K562 (cell line): Measurements from ENCODE around the gene CENPN. TPM values are rescaled to one million over a fixed set of nuclear protein-coding genes. Genes with fewer than 3 reads are reported as not detected.

Experiments used
- ARID1B ChIP-seq: fragments of 450-650 bp; IDR thresholded peaks from 2 replicates; pipeline ENCODE4 v1.6.1; 2016; ENCODE audit warnings: antibody characterized with exemption, mild to moderate bottlenecking, inconsistent platforms
- ARNT ChIP-seq, 2 experiments: fragments of 450-650 bp; IDR thresholded peaks; 2 replicates each; pipeline ENCODE4 v1.6.1; 2016; ENCODE audit warnings: mild to moderate bottlenecking in 1 of 2
- CBFA2T2 ChIP-seq: fragments of 450-650 bp; conservative IDR thresholded peaks from 2 replicates; pipeline ENCODE4 v1.6.1; 2017; ENCODE audit warnings: mild to moderate bottlenecking
- CBX3 ChIP-seq, 2 experiments: IDR thresholded peaks; 1 replicate in 1 of 2; 2 replicates in 1 of 2; pipeline ENCODE4 v1.6.1; 2012; ENCODE audit warnings: inconsistent platforms in 2 of 2, low read length in 2 of 2, borderline replicate concordance in 1 of 2, control low read depth in 1 of 2
- CXXC5 ChIP-seq: fragments of 250-450 bp; sonication (Bioruptor Pico); IDR thresholded peaks from 2 replicates; pipeline ENCODE4 v1.8.0; 2022; ENCODE audit warnings: inconsistent platforms, mild to moderate bottlenecking, moderate library complexity
- JUND ChIP-seq, 2 experiments: IDR thresholded peaks; 2 replicates in 1 of 2; 3 replicates in 1 of 2; pipeline ENCODE4 v1.6.1; 2011; ENCODE audit warnings: borderline replicate concordance in 2 of 2, low read depth in 2 of 2, low read length in 2 of 2, improper control_type of control experiment in 1 of 2, missing biosample characterization in 1 of 2, missing genetic modification characterization in 1 of 2, missing genetic modification reagents in 1 of 2
- KAT2B ChIP-seq: IDR thresholded peaks from one replicate; pipeline ENCODE4 v1.6.1; 2012; ENCODE audit warnings: low read depth, mild to moderate bottlenecking, control low read depth, inconsistent platforms, low read length, moderate library complexity
- KAT7 ChIP-seq: sonication (generic); formaldehyde crosslinking; IDR thresholded peaks from 2 replicates; pipeline ENCODE4 v1.8.0; 2022; ENCODE audit warnings: missing genetic modification reagents, mild to moderate bottlenecking, borderline replicate concordance
- MTA1 ChIP-seq: fragments of 450-650 bp; IDR thresholded peaks from 2 replicates; pipeline ENCODE4 v1.6.1; 2017; ENCODE audit warnings: borderline replicate concordance
- NUFIP1 ChIP-seq: fragments of 450-650 bp; IDR thresholded peaks from 2 replicates; pipeline ENCODE4 v1.6.1; 2018; ENCODE audit not compliant: partially characterized antibody
- PHF20 ChIP-seq: fragments of 450-650 bp; IDR thresholded peaks from 2 replicates; pipeline ENCODE4 v1.6.1; 2018; ENCODE audit not compliant: partially characterized antibody
- POLR3G ChIP-seq: IDR thresholded peaks from 2 replicates; pipeline ENCODE4 v1.6.1; 2011; ENCODE audit not compliant: insufficient read length, insufficient replicate concordance; ENCODE audit errors: extremely low read depth
- PRMT5 ChIP-seq: sonication (generic); formaldehyde crosslinking; IDR thresholded peaks from 2 replicates; pipeline ENCODE4 v1.5.0; 2020; ENCODE audit warnings: missing genetic modification reagents
- SMC3 ChIP-seq: conservative IDR thresholded peaks from 2 replicates; pipeline ENCODE4 v1.6.1; 2011; ENCODE audit warnings: low read depth, low read length, improper control_type of control experiment; ENCODE audit not compliant: insufficient read depth
- SRSF3 ChIP-seq: fragments of 200-400 bp; formaldehyde crosslinking; IDR thresholded peaks from 2 replicates; pipeline ENCODE4 v1.6.1; 2016; ENCODE audit warnings: mild to moderate bottlenecking, low read length, moderate library complexity; ENCODE audit not compliant: insufficient read depth
- TEAD1 ChIP-seq, 2 experiments: fragments of 450-650 bp in 1 of 2; sonication (generic) in 1 of 2; formaldehyde crosslinking; IDR thresholded peaks; 2 replicates each; pipeline versions ENCODE4 v1.4.0 to v1.8.0; 2020 to 2022; ENCODE audit warnings: mild to moderate bottlenecking in 2 of 2, missing genetic modification reagents in 1 of 2
- TEAD2 ChIP-seq: fragments of 450-650 bp; IDR thresholded peaks from 2 replicates; pipeline ENCODE4 v1.6.1; 2016; ENCODE audit warnings: missing genetic modification characterization, control low read depth, missing compliant biosample characterization
- VEZF1 ChIP-seq: fragments of 200-800 bp; sonication (Bioruptor generic); IDR thresholded peaks from 2 replicates; pipeline ENCODE4 v1.6.1; 2017; ENCODE audit warnings: missing genetic modification characterization, missing compliant biosample characterization
- ZC3H4 ChIP-seq: sonication (generic); formaldehyde crosslinking; IDR thresholded peaks from 2 replicates; pipeline ENCODE4 v1.9.0; 2021; ENCODE audit warnings: missing genetic modification reagents, borderline replicate concordance
- ZFPM2 ChIP-seq: fragments of 250-450 bp; sonication (Bioruptor Pico); IDR thresholded peaks from 2 replicates; pipeline ENCODE4 v1.5.1; 2022; ENCODE audit warnings: mild to moderate bottlenecking
- polyA plus RNA-seq, 8 experiments: library from polyadenylated mRNA; depleted of rRNA in 4 of 8; stranded (reverse) in 5 of 8; unstranded in 3 of 8; fragments of >200 nt; fragmentation: Nextera tagmentation in 2 of 8; fragmentation: Illumina TruSeq in 1 of 8; extraction: Ambion mirVana in 2 of 8; extraction: Trizol in 1 of 8; gene quantifications; 2 replicates each; pipeline versions ENCODE4 v1.2.1 to v1.2.3, GENCODE V29; 2011 to 2014; ENCODE audit warnings: inconsistent platforms in 1 of 8, missing spikeins in 1 of 8
- total RNA-seq, 7 experiments: library from RNA; depleted of rRNA in 6 of 7; stranded (reverse); fragments of >200 nt in 6 of 7; fragmentation: Illumina TruSeq in 2 of 7; extraction: Trizol in 2 of 7; gene quantifications; 2 replicates each; pipeline versions ENCODE4 v1.2.1 to v1.2.3, GENCODE V29; 2011 to 2021; ENCODE audit warnings: low replicate concordance in 1 of 7
- TF ChIP-seq, protein P1 (sequence below): fragments of 450-650 bp; IDR thresholded peaks from 2 replicates; pipeline ENCODE4 v1.6.1; 2016; ENCODE audit warnings: borderline replicate concordance
- TF ChIP-seq, protein P2 (sequence below): fragments of 450-650 bp; formaldehyde crosslinking; IDR thresholded peaks from 2 replicates; pipeline ENCODE4 v1.4.0; 2020; ENCODE audit warnings: mild to moderate bottlenecking, moderate library complexity
- TF ChIP-seq, protein P3 (sequence below): fragments of 250-450 bp; sonication (Bioruptor Pico); IDR thresholded peaks from 2 replicates; pipeline ENCODE4 v1.5.0; 2021

CENPN gene
- total and polyA plus RNA-seq, 9 of the 15 experiments (the other 6 are each of a cell fraction or from before 2014, with no cell fraction given) = 92.3 to 384 (median 140) TPM

- TF ChIP-seq, protein P1, sequence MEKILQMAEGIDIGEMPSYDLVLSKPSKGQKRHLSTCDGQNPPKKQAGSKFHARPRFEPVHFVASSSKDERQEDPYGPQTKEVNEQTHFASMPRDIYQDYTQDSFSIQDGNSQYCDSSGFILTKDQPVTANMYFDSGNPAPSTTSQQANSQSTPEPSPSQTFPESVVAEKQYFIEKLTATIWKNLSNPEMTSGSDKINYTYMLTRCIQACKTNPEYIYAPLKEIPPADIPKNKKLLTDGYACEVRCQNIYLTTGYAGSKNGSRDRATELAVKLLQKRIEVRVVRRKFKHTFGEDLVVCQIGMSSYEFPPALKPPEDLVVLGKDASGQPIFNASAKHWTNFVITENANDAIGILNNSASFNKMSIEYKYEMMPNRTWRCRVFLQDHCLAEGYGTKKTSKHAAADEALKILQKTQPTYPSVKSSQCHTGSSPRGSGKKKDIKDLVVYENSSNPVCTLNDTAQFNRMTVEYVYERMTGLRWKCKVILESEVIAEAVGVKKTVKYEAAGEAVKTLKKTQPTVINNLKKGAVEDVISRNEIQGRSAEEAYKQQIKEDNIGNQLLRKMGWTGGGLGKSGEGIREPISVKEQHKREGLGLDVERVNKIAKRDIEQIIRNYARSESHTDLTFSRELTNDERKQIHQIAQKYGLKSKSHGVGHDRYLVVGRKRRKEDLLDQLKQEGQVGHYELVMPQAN = no peak
- TF ChIP-seq POLR3G = no peak
- 0 out of 4 replicates have a peak, but pooled peaks of 1 of the 2 experiments have one; percentile 51 for TF ChIP-seq ARNT (IDR thresholded peaks at IDR 0.05)
- TF ChIP-seq ZFPM2 (CRISPR knock-in tag) = no peak
- no peak for TF ChIP-seq SRSF3
- no peak for TF ChIP-seq KAT7
- TF ChIP-seq PRMT5 (CRISPR knock-in tag) = no peak
- peak; percentile 57 for TF ChIP-seq CXXC5
- peak in 1 of 2 experiments; percentile 51; a peak in 1 of 3 replicates for TF ChIP-seq CBX3 (IDR thresholded peaks at IDR 0.05; ENCODE audit: borderline replicate concordance in 1 of 2, low read length in 2 of 2)
- peak; percentile 16 for TF ChIP-seq PHF20
- TF ChIP-seq ZC3H4 (CRISPR knock-in tag) = no peak
- peak; percentile 67; the same call in 1 of the 2 replicates for TF ChIP-seq JUND (IDR thresholded peaks at IDR 0.05; ENCODE audit: borderline replicate concordance, low read depth, low read length)
- TF ChIP-seq JUND (tag; IDR thresholded peaks at IDR 0.05; ENCODE audit: borderline replicate concordance, low read depth, low read length) = no peak; the same call in 2 of the 3 replicates
- no peak for TF ChIP-seq TEAD2 (tag)
- TF ChIP-seq CBFA2T2 = no peak
- TF ChIP-seq, protein P2, sequence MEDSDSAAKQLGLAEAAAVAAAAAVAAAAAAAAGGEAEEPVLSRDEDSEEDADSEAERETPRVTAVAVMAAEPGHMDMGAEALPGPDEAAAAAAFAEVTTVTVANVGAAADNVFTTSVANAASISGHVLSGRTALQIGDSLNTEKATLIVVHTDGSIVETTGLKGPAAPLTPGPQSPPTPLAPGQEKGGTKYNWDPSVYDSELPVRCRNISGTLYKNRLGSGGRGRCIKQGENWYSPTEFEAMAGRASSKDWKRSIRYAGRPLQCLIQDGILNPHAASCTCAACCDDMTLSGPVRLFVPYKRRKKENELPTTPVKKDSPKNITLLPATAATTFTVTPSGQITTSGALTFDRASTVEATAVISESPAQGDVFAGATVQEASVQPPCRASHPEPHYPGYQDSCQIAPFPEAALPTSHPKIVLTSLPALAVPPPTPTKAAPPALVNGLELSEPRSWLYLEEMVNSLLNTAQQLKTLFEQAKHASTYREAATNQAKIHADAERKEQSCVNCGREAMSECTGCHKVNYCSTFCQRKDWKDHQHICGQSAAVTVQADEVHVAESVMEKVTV (CRISPR knock-in tag) = peak; percentile 52; the same call in 1 of the 2 replicates
- TF ChIP-seq VEZF1 (CRISPR knock-in tag) = peak; percentile 65
- no peak for TF ChIP-seq MTA1
- TF ChIP-seq, protein P3, sequence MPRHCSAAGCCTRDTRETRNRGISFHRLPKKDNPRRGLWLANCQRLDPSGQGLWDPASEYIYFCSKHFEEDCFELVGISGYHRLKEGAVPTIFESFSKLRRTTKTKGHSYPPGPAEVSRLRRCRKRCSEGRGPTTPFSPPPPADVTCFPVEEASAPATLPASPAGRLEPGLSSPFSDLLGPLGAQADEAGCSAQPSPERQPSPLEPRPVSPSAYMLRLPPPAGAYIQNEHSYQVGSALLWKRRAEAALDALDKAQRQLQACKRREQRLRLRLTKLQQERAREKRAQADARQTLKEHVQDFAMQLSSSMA (CRISPR knock-in tag) = no peak
- peak; percentile 89 for TF ChIP-seq KAT2B
- TF ChIP-seq NUFIP1 = no peak
- no peak for TF ChIP-seq ARID1B
- peak; percentile 96 for TF ChIP-seq SMC3
- 0 out of 4 replicates have a peak, but pooled peaks of 1 of the 2 experiments have one; percentile 6 for TF ChIP-seq TEAD1 (CRISPR knock-in tag; IDR thresholded peaks at IDR 0.05)
Measured at GRCh38 chr16:81035398-81035974, 28.5 kb downstream of the CENPN start, which contains the start of gene ATMIN (continued).
